ENCODE measurements around the gene PRDX4.

GRCh38 chrX:23621621-23622265 lies 45.5 kb upstream of the PRDX4 start:
- TF ChIP-seq, protein P1, sequence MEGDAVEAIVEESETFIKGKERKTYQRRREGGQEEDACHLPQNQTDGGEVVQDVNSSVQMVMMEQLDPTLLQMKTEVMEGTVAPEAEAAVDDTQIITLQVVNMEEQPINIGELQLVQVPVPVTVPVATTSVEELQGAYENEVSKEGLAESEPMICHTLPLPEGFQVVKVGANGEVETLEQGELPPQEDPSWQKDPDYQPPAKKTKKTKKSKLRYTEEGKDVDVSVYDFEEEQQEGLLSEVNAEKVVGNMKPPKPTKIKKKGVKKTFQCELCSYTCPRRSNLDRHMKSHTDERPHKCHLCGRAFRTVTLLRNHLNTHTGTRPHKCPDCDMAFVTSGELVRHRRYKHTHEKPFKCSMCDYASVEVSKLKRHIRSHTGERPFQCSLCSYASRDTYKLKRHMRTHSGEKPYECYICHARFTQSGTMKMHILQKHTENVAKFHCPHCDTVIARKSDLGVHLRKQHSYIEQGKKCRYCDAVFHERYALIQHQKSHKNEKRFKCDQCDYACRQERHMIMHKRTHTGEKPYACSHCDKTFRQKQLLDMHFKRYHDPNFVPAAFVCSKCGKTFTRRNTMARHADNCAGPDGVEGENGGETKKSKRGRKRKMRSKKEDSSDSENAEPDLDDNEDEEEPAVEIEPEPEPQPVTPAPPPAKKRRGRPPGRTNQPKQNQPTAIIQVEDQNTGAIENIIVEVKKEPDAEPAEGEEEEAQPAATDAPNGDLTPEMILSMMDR (IDR thresholded peaks at IDR 0.05) = no peak
- no peak for TF ChIP-seq POLR2A (IDR thresholded peaks at IDR 0.05)
